Mucosa of descending colon (tissue), 3 donors: Measurements from ENCODE around the gene NCAPH2. TPM values are rescaled to one million over a fixed set of nuclear protein-coding genes. Genes with fewer than 3 reads are reported as not detected.

ENCODE experiments used
- ATAC-seq: fragments of 200-7000 bp; cut with Tn5 transposase; one replicate; pipeline ENCODE4 v1.9.1; 2020; ENCODE audit warnings: mild to moderate bottlenecking, moderate library complexity
- DNase-seq, 3 donors: peaks; one replicate each; pipeline ENCODE4 v3.0.0-alpha.2; 2020
- H3K36me3 ChIP-seq: fragments of 200-600 bp; one replicate; pipeline ENCODE4 v1.8.0; 2021; ENCODE audit warnings: low read depth, mild to moderate bottlenecking
- H3K4me1 ChIP-seq: fragments of 200-600 bp; one replicate; pipeline ENCODE4 v1.8.0; 2021; ENCODE audit warnings: low read depth, mild to moderate bottlenecking
- H3K4me3 ChIP-seq: fragments of 200-600 bp; one replicate; pipeline ENCODE4 v1.8.0; 2021; ENCODE audit warnings: mild to moderate bottlenecking
- H3K9me3 ChIP-seq: fragments of 200-600 bp; one replicate; pipeline ENCODE4 v1.8.0; 2021; ENCODE audit warnings: mild to moderate bottlenecking
- CTCF ChIP-seq: fragments of 200-600 bp; IDR thresholded peaks from one replicate; pipeline ENCODE4 v1.8.0; 2022; ENCODE audit warnings: antibody characterized with exemption, mild to moderate bottlenecking
- intact Hi-C, 2 donors: fragments of 100-400 bp; cut with DNase I in 1 of 2; cut with micrococcal nuclease in 1 of 2; formaldehyde crosslinking; loops; one replicate each; pipeline versions ENCODE4 v1.11.0 to v1.11.1; 2022; cut with DNase I, micrococcal nuclease
- total RNA-seq, 3 donors: library from RNA; stranded (reverse); fragmentation: NEBNext Ultra II Directional in 2 of 3; extraction: Animal tissue kit (Norgen Biotek cat#: 25700) in 2 of 3; gene quantifications; one replicate each; pipeline versions ENCODE4 v1.2.1 to v1.2.4, GENCODE V29; 2021 to 2023
- donor health status: DM: no; HTN: no; CAD: no; lungs with moderate emphysema.
- donor health status: DM: no; HTN: no; CAD: no.
- donor health status: DM: no; HTN: yes; CAD: no.

NCAPH2 gene
- total RNA-seq, 3 donors from 2014 or later = 32.1 to 41.2 (median 34.0) TPM

DNA sequence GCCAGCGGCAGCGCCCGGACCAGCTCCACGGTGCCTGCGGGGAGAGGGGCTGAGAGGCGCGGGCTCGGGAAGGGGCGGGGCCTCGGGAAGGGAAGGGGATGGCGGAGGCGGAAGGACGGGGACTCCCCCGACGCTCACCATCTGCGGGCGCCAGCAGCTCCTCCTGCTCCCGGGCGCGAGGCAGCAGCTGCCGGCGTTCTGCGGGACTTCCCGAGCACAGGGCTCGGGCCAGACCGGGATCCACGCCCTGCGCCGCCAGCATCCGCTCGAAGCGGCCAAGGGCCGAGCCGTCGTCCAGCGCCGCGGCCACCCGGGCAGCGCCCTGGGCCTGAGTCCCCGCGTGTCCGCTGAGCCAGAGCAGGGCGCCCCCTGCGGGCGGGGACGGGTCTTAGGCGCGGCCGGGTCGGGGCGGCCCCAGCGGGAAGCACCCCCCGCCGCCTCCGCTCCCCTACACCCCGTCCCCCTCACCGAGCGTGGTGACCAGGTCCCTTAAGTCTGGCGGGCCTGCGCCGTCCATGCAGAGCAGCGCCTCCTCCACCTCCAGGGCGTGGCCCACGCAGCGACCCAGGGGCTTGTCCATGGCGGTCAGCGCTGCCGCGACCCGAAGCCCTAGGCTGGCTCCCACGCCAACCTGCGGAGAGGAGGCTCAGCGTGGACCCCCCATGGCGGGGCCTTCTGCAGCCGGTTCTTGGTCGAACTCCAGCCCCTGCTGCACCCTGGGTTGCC lies 18.2 kb downstream of the NCAPH2 start:
- H3K4me1 ChIP-seq = peaks cover 49% of the 10 kb centered on the region
- ATAC-seq (peak; percentile 47), DNase-seq (peak; percentile 81 to 94 (median 91))
- H3K4me3 ChIP-seq = peak overlapping the region; percentile 46
- no peaks in the 10 kb centered on the region for H3K9me3 ChIP-seq
- peaks cover 7% of the 10 kb centered on the region for H3K36me3 ChIP-seq
- peak; percentile 69 for TF ChIP-seq CTCF
- intact Hi-C loops = loop anchor here in 1 of 2 donors (5.0 kb wide), 1 partner anchor 96 kb away; no protein-coding TSS in a partner anchor

GRCh38 chr22:50526834-50527801 lies 19.1 kb downstream of the NCAPH2 start:
- ATAC-seq (no peak), DNase-seq (peak; percentile 69 to 82 (median 73))
- no peak overlapping the region for H3K4me3 ChIP-seq
- no peak for TF ChIP-seq CTCF
- H3K4me1 ChIP-seq = peaks cover 49% of the 10 kb centered on the region
- intact Hi-C loops = loop anchor here in 1 of 2 donors (5.0 kb wide), 1 partner anchor 95 kb away; no protein-coding TSS in a partner anchor
- no peaks in the 10 kb centered on the region for H3K9me3 ChIP-seq
- H3K36me3 ChIP-seq = peaks cover 7% of the 10 kb centered on the region

- intact Hi-C loops = loop anchor here in 1 of 2 donors (5.0 kb wide), 1 partner anchor 94 kb away; no protein-coding TSS in a partner anchor
- no peak for ATAC-seq
- TF ChIP-seq CTCF = no peak
- H3K4me3 ChIP-seq = no peak overlapping the region
- peaks cover 48% of the 10 kb centered on the region for H3K4me1 ChIP-seq
- DNase-seq = peak in 2 of 3 donors; percentile 35 to 56
- H3K9me3 ChIP-seq = no peaks in the 10 kb centered on the region
- H3K36me3 ChIP-seq = peaks cover 4% of the 10 kb centered on the region
These were observed 20.1 kb downstream of the NCAPH2 start for GRCh38 chr22:50527921-50528681.

DNA sequence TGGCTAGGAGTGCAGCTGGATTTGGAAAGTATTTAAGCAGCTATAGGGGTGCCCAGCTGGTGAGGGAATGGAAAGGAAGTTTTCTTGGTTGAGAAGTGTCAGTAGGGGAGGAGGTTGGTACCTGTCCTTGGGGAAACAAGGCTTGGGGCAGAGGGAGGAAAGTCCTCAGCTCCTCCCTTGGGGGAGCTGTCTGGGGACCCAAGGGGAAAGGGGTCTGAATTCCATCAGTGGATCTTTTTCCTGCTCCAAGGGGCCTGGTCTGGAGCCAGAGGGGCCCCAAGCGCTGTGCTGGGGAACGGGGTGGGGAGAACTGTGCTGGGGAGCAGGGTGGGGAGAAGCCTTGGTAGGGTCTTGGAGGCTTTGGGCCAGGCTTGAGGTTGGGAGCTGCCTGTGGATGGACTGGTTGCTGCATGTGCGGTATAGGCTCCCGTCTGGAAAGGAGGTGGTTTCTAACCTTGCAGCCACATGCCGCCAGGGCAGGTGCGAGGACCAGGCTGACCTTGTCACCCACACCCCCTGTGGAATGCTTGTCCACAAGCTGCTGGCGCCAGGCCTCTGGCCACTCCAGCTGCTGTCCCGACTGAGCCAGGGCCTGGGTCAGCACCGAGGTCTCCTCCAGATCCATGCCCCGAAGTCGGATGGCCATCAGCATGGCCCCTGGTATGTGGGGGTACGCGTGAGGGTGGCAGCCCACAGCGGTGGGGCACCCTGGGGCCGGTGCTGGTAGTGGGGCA lies 20.8 kb downstream of the NCAPH2 start:
- TF ChIP-seq CTCF = no peak
- Histone ChIP-seq H3K36me3 (no peaks in the 10 kb centered on the region), H3K9me3 (no peaks in the 10 kb centered on the region), H3K4me3 (no peak overlapping the region), H3K4me1 (peaks cover 43% of the 10 kb centered on the region)
- ATAC-seq (no peak), DNase-seq (peak in 1 of 3 donors; percentile 57)
- intact Hi-C loops = loop anchor here in 1 of 2 donors (5.0 kb wide), 1 partner anchor 93 kb away; no protein-coding TSS in a partner anchor
